Left colon (tissue), 2 donors: ENCODE results near the gene EMID1. TPM values are rescaled to one million over a fixed set of nuclear protein-coding genes. Genes with fewer than 3 reads are reported as not detected.

ENCODE experiments used
- ATAC-seq: fragments of 200-7000 bp; cut with Tn5 transposase; one replicate; pipeline ENCODE4 v1.9.1; 2020; ENCODE audit warnings: mild to moderate bottlenecking, moderate library complexity
- DNase-seq, 2 donors: peaks; one replicate each; pipeline ENCODE4 v3.0.0-alpha.2; 2020
- intact Hi-C, 2 donors: fragments of 100-400 bp; cut with DNase I in 1 of 2; cut with micrococcal nuclease in 1 of 2; formaldehyde crosslinking; loops; one replicate each; pipeline versions ENCODE4 v1.11.2 to v1.14.0; 2022; cut with DNase I, micrococcal nuclease
- total RNA-seq, 2 donors: library from RNA; stranded (reverse); fragmentation: NEBNext Ultra II Directional; extraction: Animal tissue kit (Norgen Biotek cat#: 25700); gene quantifications; one replicate each; pipeline ENCODE4 v1.2.1, GENCODE V29; 2021
- donor health status: DM: no; HTN: no; CAD: no.
- donor health status: DM: yes; HTN: yes; CAD: no.

Gene EMID1
- total RNA-seq, 2 donors from 2014 or later: 1.2 to 4.9 TPM

DNA sequence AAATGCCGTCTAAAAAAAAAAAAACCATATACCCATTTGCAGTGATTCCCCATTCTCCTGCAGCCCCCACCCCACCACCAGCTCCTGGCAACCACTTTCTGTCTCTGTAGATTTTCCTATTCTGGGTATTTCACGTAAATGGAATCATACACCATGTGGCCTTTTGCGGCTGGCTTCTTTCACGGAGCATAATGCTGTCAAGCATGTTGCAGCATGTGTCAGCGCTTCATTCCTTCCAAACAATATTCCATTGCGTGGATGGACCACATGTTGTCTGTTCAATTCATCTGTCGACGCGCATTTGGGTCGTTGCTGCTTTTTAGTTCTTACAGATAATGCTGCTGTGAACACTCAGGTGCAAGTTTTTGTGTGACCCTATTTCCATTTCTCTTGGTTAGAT is 14.8 kb upstream of the EMID1 start:
- no peak for DNase-seq
- intact Hi-C loops: no loop called here
- no peak for ATAC-seq

DNA sequence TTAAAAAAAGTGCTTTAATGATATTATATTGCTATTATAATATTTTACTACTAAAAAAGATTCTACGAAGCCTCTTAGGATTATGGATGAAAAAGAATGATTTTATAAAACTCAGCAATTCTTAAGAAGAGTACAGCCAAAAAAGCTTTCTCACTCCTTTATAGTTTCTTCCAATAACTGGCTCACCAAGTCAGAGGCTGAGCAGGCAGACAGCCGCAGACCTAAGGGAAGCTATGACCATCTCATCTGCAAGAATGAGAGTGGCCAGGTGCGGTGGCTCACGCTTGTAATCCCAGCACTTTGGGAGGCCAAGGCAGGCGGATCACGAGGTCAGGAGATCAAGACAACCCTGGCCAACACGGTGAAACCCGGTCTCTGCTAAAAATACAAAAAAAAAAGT is 12.7 kb upstream of the EMID1 start:
- DNase-seq (no peak), ATAC-seq (no peak)
- intact Hi-C loops: no loop called here

DNA sequence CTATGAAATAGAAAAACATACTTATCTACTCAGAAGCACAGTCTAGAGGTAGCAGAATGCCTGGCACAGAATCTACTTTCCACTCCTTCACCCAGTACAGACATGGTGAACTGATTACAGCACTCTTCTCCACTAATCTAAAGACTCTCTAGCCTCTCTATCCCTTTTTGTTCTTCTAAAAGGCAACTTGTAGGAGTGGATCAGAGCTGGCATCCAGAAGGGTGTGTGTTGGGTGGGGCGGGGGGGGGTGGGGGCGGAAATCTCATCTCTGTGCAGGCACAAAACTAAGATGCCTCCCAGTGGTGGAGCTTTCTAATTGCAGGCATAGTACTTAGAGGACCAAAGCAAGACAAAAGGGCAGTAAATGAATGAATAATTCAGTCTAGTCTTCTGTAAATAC is 11.5 kb upstream of the EMID1 start:
- DNase-seq (no peak), ATAC-seq (no peak)
- intact Hi-C loops: no loop called here

DNA sequence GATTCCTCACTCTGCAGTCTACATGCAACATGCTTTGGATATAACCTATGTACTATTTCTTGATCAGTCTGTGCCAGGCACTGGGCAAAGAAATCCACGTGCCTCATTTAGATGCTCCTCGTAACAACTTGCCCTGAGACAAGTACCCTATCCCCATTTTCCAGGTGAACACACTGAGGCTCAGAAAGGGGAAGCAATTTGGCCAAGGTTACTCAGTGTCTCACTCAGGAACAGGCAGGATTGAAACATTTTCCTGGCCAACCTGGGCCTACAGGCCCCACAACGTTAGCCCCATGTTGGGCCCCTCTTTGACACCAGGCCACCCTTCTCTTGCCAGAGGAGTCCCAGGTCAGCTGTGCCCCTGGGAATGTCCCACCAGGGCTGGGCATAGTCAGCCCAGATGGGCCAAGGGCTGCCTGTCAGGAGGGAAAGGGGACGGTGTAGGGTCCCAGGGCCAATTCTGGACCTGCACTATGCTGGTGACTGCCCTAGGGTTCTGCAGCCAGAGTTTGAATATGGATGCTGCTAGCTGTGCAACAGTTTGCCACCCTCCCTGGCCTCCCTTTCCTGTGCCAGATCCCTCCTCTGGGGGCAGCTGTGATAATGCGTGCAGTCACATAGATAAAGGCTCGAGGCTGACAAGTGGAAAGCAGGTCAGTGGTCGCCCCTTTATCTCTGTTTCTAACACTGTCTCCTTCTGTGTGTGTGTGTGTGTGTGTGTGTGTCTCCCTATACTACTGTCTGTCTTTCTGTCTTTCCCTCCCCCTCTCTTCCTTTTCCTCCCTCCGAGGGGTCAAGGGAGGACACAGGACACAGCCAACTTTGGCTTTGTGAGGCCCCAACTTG is 10.4 kb upstream of the EMID1 start:
- DNase-seq (no peak), ATAC-seq (no peak)
- intact Hi-C loops: no loop called here

DNA sequence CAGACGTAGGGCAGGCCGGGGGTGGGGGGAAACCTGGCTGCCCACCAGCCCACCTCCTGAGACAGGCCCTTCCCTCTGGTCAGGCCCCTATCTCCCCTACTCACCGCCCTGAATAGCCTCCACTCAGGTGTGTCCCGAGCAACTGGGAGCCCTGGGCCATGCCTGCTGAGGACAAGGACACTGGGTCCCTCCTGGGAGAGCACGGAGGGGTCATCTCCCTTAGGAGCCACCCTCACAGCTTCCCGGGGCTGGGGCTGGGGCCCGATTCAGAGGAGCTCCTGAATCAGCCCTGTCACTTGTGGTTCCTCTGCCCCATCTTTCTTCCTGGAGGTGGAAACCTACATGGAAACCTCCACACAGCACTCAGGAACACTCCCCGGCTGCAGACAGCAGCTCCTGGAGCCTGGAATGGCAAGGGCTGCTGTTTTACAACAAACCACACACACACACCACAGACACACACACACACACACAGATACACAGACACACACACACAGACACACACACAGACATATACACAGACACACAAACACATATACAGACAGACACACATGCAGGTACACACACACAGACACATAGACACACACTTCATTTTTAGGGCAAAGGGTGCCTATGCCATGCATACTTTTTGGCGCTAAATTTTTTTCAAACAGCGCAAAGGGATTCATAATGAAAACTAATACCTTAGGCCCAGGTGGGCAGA is 9.6 kb upstream of the EMID1 start:
- ATAC-seq (no peak), DNase-seq (no peak)
- intact Hi-C loops: no loop called here

DNA sequence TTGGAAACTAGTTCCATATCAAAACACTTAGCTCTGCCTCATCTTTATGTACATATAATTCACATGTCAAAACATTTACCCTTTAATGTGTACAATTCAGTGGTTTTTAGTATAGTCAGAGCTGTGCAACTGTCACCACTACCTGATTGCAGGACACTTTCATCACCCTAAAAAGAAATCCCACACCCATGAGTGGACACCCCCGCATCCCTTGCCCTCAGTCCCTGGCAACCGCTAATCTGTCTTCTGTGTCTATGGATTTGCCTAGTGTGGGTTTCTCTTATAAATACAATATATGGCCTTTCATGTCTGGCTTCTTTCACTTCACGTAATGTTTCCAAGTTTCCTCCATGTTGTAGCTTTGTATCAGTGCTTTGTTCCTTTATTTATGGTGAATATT is 8.6 kb upstream of the EMID1 start:
- no peak for ATAC-seq

DNA sequence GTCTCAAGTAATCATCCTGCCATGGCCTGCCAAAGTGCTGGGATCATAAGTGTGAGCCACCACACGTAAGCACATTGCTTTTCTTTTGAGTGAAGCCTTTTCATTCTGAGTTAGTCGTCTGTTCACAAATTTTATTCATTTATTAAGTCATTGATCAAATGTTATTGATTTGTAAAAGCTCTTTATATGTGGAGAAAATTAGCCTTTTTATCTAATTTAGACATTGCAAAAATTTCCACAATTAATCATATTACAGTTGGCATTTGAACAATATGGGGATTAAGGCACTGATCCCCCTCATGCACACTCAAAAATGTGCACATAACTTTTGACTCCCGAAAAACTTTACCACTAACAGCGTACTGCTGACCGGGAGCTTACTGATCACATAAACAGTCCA is 7.5 kb upstream of the EMID1 start:
- no peak for ATAC-seq
- intact Hi-C loops: no loop called here
- DNase-seq: no peak

More for the DNA sequence above, 8.6 kb upstream of the EMID1 start:
- no peak for DNase-seq
- intact Hi-C loops: no loop called here

DNA sequence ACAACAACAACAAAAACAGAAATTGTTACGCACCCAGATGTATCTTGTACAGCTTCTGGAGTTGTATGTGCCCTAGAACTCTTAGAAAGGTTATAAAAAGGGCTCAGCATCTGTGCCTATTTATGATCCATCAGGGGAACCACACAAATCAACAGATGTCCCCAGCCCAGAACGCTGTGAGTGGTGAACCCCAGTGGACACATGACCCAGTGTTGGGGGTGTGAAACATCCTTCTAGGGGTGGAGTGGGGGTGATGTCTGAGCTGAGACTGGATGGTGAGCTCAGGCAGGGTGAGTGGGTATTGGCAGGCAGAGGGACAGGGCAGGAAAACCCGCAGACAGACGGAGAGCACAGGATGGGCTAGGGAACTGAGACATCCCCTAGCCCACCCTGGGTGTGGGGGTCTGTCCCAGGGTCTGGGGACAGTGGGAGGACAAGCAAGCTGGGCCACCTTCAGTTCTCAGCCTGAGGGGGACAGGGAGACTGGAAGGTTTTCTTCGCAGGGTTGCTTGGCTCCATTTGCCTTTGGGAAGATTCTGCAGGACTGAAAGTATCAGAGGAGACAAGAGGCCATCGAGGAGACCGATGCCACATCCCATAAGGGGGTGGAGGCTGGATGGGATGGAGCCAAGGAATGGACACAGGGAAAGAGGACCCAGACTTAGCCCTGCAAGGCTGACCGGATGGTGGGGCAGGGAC is 5.8 kb upstream of the EMID1 start:
- DNase-seq: no peak
- intact Hi-C loops: no loop called here
- ATAC-seq: no peak

DNA sequence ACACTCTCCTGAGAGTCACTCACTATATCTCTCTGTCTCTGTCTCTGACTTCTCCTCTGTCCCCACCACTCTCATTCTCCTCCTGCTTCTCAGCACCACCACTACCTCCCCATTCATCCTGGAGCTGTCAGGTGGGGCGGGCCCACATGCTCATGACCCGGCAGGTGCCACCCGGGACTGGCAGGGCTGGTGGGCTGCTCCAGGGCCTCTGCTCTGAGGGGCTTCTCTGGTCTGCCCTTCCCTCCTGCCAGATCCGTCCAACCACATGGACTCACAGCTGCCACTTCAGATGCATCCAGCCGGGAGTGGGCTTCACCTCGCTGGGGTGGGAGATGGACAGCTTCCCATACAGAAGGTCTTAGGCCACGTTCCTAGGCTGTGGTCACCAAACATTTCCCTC is 4.8 kb upstream of the EMID1 start:
- intact Hi-C loops: no loop called here
- DNase-seq: no peak

DNA sequence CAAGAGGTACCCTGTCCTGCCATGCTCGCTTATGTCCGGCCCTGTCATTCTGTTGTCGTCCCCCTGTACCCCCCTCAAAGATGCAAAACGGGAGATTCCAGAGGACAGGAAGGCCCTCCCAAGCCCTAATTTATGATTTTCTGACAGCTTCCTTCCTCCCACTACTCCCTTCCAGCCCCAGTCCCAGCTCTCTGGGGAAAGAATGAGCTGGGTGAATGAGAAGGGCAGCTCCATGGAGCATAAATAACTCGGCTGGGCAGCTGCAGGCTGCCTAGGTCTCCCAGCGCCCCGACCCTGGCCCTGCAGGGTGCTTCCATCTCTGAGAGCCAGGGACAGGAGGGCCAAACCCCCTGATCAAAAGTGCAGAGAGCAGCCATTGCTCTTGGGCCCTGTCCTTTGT is 3.9 kb upstream of the EMID1 start:
- ATAC-seq (no peak), DNase-seq (no peak)
- intact Hi-C loops: no loop called here

More for the DNA sequence above, 4.8 kb upstream of the EMID1 start:
- no peak for ATAC-seq

DNA sequence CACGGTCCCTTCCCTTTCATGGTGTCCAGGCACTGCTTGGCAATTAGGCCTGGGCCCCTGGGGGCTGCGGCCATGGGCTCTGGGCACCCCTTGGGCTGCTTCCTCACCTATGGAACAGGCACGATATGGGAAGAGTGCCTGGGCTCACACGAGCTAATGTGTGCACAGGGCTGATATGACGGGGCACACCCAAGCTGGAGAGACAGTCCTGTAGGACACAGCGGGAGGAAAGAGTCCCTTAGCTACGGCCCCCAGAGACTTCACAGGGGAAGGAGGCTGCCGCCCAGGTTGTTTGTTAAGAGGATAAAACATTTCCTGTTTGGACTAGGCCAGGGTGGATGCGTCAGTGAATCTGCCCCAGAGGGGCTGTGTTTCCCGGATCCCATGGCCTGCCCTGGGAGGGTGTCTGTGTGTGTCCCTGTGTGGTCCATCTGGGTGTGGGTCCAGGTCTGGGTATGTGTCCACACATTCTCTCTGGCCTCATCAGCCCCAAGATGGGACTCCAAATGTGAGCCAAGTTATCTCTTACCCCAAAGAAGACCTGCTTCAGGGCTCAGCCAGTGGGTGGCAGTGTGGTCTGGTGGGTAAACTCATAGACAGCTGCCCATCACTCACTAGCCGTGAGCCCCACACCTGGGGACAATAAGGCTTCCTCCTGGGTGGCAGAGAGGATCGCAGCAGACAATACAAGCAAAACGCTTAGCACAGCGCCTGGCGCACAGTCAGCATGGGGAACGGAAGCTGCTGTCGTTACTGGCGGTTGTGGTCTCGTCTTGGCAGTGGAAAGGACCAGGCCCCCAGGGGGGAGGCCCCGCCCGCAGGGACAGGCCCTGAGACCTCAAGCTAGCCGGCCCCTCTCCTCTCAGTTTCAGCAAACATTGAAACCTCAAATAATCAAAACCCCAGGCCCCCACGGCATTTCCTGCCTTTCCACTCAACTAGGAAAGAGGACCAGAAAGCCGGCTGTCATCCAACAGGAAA is 3.2 kb upstream of the EMID1 start:
- intact Hi-C loops: no loop called here
- peak; percentile 67 for ATAC-seq
- DNase-seq: peak; percentile 57 to 61

DNA sequence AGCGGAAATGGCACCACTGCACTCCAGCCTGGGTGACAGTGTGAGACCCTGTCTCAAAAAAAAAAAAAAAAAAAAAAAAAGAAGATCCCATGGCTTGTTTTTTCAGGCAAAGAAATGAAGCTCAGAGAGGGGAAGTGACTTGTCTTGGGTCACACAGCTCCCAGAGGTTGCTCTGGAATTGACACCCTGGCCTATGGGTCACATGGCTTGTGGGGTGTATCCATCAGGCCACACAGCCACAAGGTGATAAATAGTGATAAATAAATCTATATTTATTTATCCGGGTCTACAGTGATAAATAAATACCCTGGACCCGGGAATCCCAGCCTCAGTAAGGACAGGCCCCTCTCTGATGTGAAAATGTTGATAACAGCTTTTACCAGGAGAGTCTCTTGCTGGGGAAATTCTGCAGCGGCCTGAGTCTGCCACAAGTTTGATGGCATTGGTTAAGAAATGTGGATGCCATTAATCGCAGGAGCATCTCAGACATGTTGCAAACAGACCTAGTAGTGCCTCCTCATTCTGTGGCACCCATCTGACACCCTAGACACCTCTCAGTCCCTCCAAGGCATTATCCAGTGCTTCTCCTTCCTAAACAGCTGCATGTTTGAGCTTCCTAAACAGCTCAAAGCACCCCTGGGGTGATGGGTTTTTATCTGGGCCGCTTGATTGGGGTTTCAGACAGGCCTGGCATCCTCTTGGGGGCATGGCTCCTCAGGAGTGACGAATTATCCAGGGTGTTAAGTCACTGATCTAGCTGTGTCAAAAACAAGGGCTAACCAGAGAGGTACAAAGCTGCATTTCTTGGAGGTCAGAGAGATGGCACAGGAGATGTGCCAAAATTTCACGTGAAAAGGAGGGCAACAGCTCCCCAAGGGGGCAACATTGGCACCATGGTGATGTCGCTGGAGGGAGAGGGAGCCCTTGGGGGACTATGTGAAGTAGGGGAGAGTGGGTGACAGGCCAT is 1.9 kb upstream of the EMID1 start:
- intact Hi-C loops: no loop called here
- DNase-seq: no peak
- ATAC-seq: no peak

DNA sequence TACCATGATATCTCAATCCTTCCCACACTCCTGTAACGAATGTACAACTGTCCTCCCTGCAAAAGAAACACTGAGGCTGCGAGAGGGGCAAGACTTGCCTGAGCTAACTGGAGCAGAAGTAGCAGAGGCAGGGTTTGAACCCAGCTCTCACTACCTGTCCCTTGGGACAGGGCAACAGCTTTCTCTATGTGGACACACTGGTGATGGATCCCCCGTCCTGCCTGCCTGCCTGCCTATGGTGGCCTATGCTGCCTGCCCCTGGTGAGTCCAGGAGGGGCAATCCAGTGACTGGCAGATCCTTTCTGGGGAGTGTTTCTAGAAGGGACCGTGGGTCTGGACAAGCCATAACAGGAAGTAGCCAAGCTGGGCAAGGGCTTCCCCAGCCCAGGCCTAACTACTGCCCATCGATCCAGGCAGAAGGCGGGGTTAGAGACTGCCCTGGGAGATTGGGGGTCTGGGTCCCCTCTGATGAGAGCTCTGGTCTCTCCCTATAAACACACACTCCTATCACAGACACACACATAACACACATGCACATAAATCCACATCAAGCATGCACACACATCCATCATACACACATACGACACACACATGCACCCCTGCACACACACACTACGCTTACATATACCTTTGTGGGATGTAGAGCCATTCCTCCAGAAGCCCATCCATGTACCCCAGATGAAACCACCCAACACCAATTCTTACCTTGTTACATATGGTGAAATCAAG is 1.1 kb upstream of the EMID1 start:
- no peak for DNase-seq
- intact Hi-C loops: no loop called here
- ATAC-seq: no peak

DNA sequence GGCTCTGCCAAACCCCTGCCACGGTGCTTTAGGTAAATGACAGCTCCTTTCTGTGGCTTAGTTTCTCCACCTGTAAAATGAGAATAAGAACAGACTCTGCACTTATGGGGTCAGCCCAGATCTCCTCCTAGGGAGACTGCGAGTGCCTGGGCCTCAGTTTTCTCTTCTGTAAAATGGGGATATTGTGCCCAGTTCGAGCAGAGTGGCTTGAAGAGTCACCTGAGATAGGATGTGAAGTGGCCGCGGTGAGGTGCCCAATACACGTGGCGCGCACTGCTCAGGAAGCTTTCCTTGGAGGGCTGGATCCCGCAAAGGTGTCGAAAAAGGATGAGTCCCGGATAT is 473 bp upstream of the EMID1 start:
- no peak for ATAC-seq
- intact Hi-C loops: no loop called here
- DNase-seq: no peak

DNA sequence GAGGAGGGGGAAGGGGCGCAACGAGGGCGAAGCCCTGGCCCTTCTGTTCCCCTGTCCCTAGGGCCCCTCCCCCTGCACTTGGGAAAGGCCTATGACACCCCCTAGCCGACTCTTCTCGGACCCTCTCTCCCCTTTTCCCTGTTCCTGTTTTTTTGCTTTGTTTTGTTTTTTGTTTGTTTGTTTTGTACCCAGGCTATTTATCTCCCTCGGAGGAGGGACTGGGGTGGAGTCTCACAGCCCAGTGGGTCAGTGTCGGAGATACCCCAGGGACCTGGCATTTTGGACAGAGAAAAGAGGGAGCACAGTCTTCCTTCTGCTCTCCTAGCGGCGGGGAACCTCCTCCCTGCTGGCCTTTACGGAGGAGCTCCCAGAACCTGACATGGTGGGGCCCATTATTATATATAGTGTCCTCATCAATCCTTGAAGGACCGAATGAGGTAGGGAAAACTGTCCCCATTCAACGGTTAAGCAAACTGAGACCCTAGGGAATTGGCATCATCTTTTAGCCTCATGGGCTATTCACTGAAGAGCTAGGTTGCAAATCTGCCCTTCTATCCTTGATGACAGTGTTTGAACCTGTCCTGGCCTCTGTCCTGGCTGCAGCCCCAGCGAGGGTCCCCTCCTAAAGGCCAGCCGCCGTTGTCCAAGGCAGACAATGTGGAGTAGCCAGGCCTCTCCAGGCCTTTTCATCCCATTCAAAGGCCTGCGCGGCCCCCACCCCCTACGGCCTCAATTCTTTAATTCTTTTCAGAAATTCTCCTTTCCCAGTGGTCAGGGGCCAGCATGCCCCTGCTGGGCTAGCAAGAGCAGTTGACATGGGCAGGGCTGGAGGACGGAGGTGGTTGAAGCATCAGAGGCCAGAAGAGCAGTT is 911 bp downstream of the EMID1 start:
- ATAC-seq: no peak
- DNase-seq: no peak
- intact Hi-C loops: no loop called here

DNA sequence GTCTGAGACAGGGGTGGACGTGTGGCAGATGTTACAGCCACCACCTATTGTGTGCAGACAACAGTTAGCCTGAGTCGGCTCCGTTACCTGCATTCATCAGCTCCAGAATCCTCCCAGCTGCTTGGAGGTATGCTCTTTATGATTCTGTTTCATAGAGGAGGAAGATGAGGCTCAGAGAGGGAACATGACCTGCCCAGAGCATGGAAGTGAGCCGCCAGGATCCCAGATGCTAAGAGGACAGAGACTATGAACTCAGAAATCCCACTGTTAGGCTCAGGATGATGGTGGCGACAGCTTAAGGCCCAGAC is 1.5 kb downstream of the EMID1 start:
- intact Hi-C loops: no loop called here
- DNase-seq: no peak
- no peak for ATAC-seq
